Stimulated activated naive CD4-positive, alpha-beta T cell treated with Interleukin-2 at 50 U/mL for 16 hours (primary cell): ENCODE results near the gene B4GALT4.
"Not testable (repeated sequence)": the region's sequence is repeated elsewhere in the genome, so short reads cannot be mapped to it uniquely, and the experiment has no call there.

ENCODE experiments used
- DNase-seq: peaks from one replicate; lab custom pipeline; 2025; lab: John Stamatoyannopoulos, UW

B4GALT4 gene, protein sequence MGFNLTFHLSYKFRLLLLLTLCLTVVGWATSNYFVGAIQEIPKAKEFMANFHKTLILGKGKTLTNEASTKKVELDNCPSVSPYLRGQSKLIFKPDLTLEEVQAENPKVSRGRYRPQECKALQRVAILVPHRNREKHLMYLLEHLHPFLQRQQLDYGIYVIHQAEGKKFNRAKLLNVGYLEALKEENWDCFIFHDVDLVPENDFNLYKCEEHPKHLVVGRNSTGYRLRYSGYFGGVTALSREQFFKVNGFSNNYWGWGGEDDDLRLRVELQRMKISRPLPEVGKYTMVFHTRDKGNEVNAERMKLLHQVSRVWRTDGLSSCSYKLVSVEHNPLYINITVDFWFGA

DNA sequence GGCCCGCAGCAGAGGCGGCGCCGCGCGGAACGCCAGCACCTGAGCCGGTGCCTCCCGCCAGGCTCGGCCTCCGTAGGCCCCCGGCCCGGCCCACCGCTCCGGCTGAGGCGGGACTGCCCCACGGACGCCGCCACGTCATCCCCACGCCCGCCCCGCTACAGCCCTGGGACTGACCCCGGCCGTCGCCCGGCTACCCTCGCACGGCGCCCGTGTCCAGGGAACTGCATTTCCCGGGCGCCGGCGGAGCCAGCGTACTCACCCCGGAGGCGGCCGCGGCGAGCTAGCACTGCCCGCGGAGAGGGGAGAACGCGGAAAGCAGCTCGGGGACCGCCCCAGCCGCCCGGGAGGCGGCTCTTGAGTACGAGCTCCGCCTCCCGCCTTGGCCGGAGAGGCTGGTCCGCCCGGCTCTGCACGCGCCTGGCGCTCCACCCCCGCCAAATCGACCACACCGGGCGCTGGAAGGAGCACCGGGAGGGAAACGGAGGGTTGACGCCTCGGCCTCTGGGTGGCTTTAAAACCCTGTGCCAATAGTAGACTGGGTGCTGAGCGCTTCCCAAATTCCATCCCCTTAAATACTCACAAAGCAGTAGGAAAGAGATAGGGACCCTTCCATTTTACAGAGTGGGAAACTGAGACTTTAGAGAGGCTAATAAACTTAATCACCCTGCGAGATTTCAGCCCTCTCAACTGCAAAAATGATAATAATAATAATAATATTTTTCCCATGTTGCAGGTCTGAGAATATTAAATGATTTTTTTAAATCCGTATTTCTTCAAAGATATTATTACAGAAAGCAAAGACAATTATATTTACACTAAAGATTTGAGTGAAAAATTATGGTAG is at the start of gene B4GALT4:
Gene B4GALT4, minus strand, starts transcription at position 288 of the 844 bp plus-strand sequence. CDS start 10,779 bp downstream, outside the sequence.
- DNase-seq: peak; percentile 53

DNA sequence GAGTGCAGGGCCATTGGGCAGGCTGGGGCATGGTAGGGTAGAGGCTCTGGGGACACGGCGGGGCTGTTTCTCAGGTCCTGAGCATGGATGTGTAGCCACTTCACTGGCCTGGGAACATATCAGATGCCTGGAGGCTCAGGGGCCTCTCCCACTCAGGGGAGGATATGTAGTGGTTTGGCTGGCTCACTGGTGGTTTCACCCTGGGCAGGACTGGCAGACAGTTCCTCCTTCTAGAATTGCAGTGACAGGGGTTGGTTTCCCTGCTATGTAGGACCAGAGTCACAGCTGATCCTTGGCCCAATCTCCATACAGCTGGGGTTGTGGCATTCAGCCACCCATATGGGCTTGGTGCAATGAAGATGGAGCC is 48.7 kb upstream of the B4GALT4 start:
- DNase-seq: no peak

DNA sequence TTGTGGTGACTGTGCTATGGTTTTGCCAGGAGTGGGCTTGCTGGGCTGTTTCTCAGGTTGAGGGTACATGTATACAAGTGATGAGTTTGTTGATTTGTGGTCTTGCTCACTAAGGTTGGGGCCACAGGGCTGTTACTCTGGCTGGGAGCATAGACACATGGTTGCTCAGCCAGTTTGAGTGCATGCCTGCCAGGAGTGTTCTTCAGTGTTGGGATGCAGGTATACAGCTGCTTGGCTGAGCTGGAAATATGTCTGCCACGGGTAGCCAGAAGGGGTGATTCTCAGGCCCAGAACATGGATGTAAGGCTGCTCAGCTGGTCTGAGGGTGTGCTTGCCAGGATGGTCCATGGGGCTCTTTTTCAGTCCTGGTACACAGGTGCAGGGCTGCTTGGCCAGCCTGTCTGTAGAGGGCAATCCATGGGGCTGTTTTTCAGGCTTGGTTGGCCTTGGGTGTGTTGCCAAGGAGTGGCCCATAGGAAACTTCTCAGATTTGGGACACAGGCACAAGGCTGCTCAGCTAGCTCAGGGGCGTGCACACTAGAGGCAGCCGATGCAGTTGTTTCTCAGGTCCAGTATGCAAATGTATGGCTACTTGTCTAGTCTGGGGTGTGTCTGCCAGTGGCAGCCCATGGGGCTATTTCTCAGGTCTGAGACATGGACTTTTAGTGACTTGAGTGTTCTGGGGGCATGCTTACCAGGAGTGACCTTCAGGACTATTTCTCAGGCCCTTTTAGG is 48.2 kb upstream of the B4GALT4 start:
- no peak for DNase-seq

DNA sequence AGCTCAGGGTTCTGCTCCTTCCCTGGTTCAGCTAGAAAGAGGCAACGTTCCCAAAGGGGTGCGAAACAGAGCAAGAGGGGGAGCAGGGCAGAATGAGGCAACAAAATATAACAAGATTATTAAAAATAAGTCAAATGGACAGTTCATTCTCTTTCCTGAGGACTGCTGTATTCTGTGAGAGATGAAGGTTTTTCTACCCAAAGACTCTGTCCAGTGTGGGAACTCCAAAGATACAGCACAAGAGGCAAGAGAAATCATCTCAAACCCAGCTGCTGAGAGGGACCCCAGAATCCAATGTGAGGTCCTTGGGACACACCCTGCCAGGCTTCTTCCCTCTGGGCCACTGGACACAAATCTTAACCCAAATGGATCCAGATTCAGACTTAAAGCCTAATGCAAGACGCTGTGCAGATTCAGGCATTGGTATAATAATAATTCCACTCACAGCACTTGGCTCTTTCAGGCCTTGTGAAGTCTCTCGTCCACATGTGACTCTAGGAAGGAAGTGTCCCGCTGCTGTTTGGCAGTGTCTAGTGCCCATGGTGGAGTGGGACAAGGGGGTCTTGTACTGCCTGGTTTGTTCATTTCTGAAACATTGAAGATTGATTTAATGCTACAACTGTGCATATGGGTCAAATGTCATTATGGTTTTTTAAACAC is 39.0 kb upstream of the B4GALT4 start:
- DNase-seq: no peak

DNA sequence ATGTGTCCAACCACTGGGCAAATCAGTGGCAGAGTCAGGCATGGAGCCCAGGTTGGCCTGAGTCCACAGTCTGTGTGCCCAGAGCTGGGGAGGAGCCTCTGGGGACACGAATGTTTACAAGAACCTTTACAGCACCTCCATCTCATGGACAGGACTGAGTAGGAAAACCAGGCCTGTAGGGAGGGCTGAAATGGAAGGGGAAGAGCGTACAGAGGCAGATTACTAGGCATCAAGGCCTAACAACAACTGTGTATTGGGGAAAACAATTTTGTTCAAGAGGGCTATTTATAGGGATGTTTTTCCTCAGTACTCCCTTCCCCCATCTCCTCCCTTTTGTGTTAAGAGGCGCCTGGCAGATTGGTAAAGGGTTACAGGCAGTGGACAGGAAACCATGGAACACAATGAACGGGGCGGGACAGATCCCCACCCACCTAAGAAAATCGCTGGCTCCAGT is 38.5 kb upstream of the B4GALT4 start:
- DNase-seq: no peak

DNA sequence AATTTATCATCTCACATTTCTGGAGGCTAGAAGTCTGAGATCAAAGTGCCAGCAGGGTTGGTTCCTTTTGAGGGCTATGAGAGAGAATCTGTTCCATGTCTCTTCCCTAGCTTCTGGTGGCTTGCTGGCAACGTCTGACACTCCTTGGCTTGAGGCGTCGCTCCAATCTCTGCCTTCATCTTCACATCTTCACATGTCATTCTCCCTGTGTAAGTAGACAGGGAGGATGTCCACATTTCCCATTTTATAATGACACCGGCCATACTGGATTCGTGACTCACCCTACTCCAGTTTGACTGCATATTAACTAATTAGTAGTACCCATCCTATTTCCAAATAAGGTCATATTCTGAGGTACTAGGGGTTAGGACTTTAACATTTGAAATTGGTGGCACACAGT is 36.0 kb upstream of the B4GALT4 start:
- no peak for DNase-seq

DNA sequence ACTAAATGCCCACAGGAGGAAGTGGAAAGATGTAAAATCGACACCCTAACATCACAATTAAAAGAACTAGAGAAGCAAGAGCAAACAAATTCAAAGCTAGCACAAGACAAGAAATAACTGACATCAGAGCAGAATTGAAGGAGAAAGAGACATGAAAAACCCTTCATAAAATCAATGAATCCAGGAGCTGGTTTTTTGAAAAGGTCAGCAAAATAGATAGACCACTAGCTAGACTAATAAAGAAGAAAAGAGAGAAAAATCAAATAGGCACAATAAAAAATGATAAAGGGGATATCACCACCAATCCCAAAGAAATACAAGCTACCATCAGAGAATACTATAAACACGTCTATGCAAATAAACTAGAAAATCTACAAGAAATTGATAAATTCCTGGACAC is 29.5 kb upstream of the B4GALT4 start:
- DNase-seq: not testable (repeated sequence)

DNA sequence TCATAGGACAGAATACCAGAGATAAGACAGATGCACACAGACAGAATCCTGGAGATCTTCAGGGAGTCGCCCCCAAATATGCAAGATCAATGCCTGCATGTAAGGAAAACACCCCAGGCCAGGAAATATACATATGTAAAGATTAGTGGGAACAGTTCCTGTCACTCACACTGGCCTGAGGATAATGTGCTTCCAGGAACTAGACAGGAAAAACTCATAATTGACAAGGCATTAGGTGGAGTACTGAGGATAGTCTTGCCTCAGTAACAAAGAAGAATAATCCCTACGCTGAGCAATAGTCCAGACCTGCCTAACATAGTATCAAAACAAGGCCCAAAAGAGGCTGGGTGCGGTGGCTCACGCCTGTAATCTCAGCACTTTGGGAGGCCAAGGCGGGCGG is 20.4 kb upstream of the B4GALT4 start:
- DNase-seq: no peak

DNA sequence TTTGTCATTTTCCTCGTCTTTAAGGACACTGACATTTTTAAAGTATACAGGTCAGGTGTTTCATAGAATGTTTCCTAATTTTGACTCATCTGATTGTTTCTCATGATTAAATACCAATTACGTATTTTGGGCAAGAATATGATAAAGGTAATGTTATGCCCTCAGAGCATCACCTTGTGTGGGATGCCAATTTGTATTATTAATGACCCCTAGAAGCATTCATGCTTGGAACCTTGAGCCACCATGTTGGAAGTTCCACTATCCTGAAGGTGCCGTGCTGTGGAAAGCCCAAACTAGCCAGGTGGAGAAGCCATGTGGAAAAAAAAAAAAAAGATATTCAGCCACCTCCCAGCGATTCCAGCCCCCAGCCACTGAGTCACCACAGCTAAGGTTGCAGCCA is 19.1 kb upstream of the B4GALT4 start:
- DNase-seq: no peak

DNA sequence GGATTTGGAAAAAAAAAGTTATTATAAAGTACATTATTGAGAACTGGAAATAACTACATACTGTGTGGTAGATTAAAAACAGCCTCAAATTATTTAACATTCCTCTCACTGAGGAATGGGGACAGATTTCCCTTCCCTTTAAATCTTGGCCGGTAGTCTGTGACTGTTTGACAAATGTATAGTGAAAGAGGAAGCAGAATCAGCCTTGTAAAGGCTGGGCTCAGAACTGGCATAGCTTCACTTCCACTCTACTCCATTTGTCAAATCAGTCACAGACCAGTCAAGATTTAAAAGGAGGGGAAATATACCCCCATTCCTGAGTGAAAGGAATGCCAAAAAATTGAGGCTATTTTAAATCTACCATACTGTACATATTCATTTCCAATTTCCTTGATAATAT is 18.2 kb upstream of the B4GALT4 start:
- DNase-seq: no peak

DNA sequence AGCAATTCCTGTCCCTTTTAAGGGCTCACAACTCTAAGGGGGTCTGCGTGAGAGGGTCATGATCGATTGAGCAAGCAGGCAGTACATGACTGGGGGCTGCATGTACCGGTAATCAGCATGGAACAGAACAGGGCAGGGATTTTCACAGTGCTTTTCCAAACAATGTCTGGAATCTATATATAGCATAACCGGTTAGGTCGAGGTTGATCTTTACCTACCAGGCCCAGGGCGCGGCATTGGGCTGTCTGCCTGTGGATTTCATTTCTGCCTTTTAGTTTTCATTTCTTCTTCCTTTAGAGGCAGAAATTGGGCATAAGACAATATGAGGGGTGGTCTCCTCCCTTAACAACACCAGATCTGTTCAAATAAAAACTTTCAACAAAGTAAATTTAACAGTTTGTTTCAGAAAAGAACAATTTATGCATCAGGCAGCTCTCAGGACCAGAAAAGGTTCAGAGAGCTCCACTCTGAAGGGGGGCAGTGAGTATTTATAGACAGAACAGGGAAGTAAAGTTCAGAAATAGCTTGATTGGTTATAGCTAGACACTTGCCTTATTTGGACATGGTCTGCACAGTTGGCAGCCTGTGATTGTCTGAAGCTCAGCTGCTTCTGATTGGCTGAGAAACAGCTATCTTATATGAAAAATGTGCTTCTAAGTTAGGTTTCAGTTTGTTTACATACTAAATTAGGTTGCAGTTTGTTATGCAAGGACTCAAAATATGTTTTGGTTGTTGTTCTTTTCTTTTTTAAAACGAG is 17.2 kb upstream of the B4GALT4 start:
- DNase-seq: no peak

DNA sequence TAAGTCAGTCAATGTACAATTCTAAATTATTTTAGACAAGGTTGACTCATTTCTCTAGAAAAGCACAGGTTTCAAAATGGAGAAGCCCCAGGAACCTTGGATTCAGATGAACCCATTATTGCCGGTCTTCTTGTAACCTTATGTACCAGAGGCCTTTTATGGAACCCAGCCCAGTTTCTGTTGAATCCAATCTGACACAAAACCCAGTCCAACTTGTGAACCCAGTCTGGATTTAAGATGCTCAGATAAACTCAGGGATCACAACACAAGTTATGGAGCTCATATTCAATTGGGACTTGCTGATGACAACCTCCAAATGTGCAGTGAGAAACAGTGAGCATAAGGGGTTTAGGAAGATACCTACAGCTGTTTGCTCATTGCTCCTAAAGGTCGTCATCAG is 16.4 kb upstream of the B4GALT4 start:
- DNase-seq: no peak

DNA sequence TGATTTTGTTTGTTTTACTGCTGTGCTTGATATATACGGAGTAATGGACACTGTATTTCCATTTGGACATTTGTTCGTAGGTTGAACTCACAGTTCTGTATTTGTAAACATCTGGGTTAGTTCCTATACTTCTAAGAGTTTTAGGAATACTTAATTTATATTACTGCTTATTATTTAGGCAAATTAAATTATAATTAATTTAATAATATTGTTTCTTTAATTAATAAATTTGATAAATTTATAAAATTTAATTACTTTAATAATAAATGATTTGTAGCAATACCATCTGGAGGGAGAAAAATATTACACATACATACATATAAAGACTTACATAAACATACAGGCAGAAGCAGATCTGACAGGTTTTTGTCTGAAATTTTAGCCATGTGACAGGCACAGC is 14.5 kb upstream of the B4GALT4 start:
- DNase-seq: no peak

DNA sequence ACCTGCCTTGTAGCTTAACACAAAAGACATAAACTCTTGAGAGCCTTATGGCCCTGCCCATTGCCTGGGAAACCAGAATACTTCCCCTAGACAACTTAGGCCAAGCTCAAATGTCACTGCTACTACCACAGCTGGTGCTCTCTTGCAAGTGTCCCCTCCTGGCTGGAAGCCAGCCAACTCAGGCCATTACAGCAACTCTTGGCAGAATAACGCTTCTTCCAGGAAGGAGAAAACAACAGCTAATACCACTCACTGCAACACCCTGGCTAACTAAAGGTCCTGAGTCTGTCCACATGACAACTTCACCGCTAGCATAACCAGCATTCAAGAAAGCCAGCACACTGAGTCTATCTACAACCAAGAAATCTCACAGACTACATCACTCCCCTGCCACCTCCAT is 5.1 kb upstream of the B4GALT4 start:
- no peak for DNase-seq

DNA sequence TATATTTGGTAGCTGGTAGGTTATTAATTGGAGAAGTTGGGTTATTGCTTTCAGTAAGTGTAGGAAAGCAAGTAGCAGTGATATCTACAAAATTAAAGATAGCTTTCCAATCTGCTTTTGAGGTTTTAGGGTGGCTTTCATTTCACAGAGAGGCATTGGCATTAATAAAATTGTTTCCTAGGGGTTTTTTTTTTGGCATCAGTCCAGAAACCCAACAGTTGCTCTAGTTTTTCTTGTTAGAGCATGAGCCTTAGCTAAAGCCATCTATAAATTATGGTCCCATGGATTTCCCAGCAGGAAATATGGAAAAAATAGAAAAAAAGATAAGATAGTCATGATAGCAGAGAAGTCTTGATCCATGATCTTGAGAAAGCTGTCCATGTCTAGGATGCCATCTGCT is 3.0 kb upstream of the B4GALT4 start:
- no peak for DNase-seq

DNA sequence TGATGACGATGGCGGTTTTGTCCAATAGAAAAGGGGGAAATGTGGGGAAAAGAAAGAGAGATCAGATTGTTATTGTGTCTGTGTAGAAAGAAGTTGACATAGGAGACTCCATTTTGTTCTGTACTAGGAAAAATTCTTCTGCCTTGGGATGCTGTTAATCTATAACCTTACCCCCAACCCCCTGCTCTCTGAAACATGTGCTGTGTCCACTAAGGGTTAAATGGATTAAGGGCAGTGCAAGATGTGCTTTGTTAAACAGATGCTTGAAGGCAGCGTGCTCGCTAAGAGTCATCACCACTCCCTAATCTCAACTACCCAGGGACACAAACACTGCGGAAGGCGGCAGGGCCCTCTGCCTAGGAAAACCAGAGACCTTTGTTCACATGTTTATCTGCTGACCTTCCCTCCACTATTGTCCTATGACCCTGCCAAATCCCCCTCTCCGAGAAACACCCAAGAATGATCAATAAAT is 2.4 kb upstream of the B4GALT4 start:
- DNase-seq: not testable (repeated sequence)

DNA sequence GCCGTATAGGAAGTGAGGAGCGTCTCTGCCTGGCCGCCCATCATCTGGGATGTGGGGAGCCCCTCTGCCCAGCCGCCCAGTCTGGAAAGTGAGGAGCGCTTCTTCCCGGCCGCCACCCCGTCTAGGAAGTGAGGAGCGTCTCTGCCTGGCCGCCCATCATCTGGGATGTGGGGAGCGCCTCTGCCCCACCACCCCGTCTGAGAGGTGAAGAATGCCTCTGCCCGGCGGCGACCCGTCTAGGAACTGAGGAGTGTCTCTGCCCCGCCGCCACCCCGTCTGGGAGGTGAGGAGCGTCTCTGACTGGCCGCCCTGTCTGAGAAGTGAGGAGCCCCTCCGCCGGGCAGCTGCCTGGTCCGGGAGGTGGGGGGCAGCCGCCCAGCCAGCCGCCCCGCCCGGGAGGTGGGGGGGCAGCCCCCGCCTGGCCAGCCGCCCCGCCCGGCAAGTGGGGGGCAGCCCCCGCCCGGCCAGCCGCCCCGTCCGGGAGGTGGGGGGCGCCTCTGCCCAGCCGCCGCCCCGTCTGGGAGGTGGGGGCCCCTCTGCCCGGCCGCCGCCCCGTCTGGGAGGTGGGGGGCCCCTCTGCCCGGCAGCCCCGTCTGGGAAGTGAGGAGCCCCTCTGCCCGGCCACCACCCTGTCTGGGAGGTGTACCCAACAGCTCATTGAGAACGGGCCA is 1.8 kb upstream of the B4GALT4 start:
- not testable (repeated sequence) for DNase-seq

DNA sequence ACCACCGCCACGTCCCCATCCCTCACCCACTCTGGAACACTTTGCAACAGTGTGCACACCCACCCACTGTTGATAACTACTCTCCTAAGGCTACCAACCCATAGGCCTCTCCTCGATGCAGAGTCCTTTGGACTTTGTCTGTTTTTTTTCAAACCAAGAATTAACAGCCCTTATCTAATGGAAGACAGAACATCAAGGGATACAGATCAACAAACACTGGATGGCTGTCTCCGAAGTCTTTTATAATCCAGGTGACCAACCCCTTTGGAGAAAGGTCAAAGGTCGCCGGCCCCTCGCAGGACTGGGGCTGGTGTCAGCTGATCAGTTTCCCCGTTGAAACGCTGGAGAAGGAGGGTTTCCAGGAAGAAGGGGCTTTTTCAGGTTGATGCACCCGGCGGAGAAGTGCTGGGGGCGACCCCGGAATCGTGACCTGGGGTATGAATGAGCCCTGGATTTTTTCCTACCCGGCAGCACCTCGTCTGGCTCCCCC is 532 bp downstream of the B4GALT4 start:
- no peak for DNase-seq

DNA sequence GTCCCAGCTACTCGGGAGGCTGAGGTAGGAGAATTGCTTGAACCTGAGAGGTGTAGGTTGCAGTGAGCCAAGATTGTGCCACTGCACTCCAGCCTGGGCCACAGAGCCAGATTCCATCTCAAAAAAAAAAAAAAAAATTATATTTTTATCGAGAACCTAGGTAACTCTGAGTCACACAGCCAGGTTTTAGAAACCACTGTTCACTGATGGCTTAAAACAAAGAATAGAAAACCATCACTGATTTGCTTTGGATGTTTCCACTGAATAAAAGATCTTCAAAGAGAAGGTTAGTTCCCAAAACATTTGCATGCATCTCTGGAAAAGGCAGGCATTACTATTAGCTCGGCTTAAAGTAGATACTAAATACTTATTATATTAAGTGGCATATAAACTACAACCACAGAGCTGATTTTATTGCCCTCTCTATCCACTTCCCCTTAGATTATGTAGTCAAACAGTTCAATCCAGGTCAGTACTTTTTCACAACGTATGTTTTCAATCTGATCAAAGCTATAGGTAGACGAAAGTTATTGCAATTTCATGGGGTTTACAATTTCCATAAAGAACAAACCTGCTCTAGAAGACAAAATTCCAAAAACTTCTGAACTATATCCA is 1.4 kb downstream of the B4GALT4 start:
- no peak for DNase-seq

DNA sequence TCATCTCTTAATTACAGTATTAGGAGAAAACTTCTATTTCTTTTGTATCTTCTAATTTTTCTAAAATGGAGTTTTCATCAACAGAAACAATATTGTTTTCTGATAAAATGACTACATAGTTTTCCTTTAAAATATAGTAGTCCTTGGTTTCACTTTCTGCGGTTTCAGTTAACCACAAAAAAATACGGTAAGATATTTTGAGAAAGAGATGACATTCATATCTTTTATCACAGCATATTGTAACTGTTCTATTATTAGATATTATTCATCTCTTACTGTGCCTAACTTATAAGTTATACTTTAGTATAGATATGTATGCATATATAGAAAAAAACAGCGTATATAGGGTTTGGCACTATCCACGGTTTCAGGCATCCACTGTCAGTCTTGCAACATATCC is 2.3 kb downstream of the B4GALT4 start:
- DNase-seq: no peak
